ENCODE results near the gene ST6GALNAC6.

ST6GALNAC6 gene

GRCh38 chr9:127931092-127931881 lies 31.9 kb upstream of the ST6GALNAC6 start:
- H3K27me3 ChIP-seq (ENCODE audit: control insufficient read depth in 1 of 2, insufficient read depth in 2 of 2, low read length in 2 of 2), result peaks cover 31 to 38% of the 10 kb centered on the region in 2 donors
- no peaks in the 10 kb centered on the region for H3K9me3 ChIP-seq (ENCODE audit: control insufficient read depth in 2 of 2, low read length in 2 of 2)
- H3K4me3 ChIP-seq (ENCODE audit: low read length in 2 of 2), result peak overlapping the region; percentile 55 to 71
- peaks cover 34% of the 10 kb centered on the region for H3K4me1 ChIP-seq (ENCODE audit: control insufficient read depth, insufficient read depth, low read length)
- peaks cover 0 to 8% of the 10 kb centered on the region in 2 donors for H3K36me3 ChIP-seq (ENCODE audit: control insufficient read depth in 2 of 2, insufficient read depth in 2 of 2, low read length in 2 of 2)
- no peak overlapping the region for H3K9ac ChIP-seq (ENCODE audit: low read length in 2 of 2)
- H3K27ac ChIP-seq (ENCODE audit: low read length), result no peak overlapping the region

GRCh38 chr9:127930231-127931091 lies 31.1 kb upstream of the ST6GALNAC6 start, which contains the start of gene PIP5KL1:
Gene PIP5KL1 (minus strand): TSS chr9:127930777. CDS start chr9:127930752, 25 bp downstream.
- no peak within 1 kb of the TSS for H3K27ac ChIP-seq (ENCODE audit: low read length)
- H3K9me3 ChIP-seq (ENCODE audit: control insufficient read depth in 2 of 2, low read length in 2 of 2), result no peaks in the 10 kb centered on the region
- peaks cover 0 to 3% of the 10 kb centered on the region in 2 donors for H3K36me3 ChIP-seq (ENCODE audit: control insufficient read depth in 2 of 2, insufficient read depth in 2 of 2, low read length in 2 of 2)
- peak within 1 kb of the TSS; percentile 62 to 71 for H3K4me3 ChIP-seq (ENCODE audit: low read length in 2 of 2)
- no peak within 1 kb of the TSS for H3K9ac ChIP-seq (ENCODE audit: low read length in 2 of 2)
- H3K4me1 ChIP-seq (ENCODE audit: control insufficient read depth, insufficient read depth, low read length), result peaks cover 26% of the 10 kb centered on the region
- peaks cover 35 to 45% of the 10 kb centered on the region in 2 donors for H3K27me3 ChIP-seq (ENCODE audit: control insufficient read depth in 1 of 2, insufficient read depth in 2 of 2, low read length in 2 of 2)

GRCh38 chr9:127929625-127929979 lies 30.2 kb upstream of the ST6GALNAC6 start:
- Histone ChIP-seq H3K36me3 (ENCODE audit: control insufficient read depth in 2 of 2, insufficient read depth in 2 of 2, low read length in 2 of 2) (no peaks in the 10 kb centered on the region), H3K27ac (ENCODE audit: low read length) (no peak overlapping the region), H3K27me3 (ENCODE audit: control insufficient read depth in 1 of 2, insufficient read depth in 2 of 2, low read length in 2 of 2) (peaks cover 35 to 47% of the 10 kb centered on the region in 2 donors), H3K4me1 (ENCODE audit: control insufficient read depth, insufficient read depth, low read length) (peaks cover 25% of the 10 kb centered on the region), H3K4me3 (ENCODE audit: low read length in 2 of 2) (no peak overlapping the region), H3K9me3 (ENCODE audit: control insufficient read depth in 2 of 2, low read length in 2 of 2) (no peaks in the 10 kb centered on the region), H3K9ac (ENCODE audit: low read length in 2 of 2) (no peak overlapping the region)

- no peaks in the 10 kb centered on the region for H3K36me3 ChIP-seq (ENCODE audit: control insufficient read depth in 2 of 2, insufficient read depth in 2 of 2, low read length in 2 of 2)
- H3K27me3 ChIP-seq (ENCODE audit: control insufficient read depth in 1 of 2, insufficient read depth in 2 of 2, low read length in 2 of 2), result peaks cover 35 to 47% of the 10 kb centered on the region in 2 donors
- no peak overlapping the region for H3K4me3 ChIP-seq (ENCODE audit: low read length in 2 of 2)
- H3K4me1 ChIP-seq (ENCODE audit: control insufficient read depth, insufficient read depth, low read length), result peaks cover 25% of the 10 kb centered on the region
- no peaks in the 10 kb centered on the region for H3K9me3 ChIP-seq (ENCODE audit: control insufficient read depth in 2 of 2, low read length in 2 of 2)
- no peak overlapping the region for H3K27ac ChIP-seq (ENCODE audit: low read length)
- no peak overlapping the region for H3K9ac ChIP-seq (ENCODE audit: low read length in 2 of 2)
These were observed 29.5 kb upstream of the ST6GALNAC6 start for GRCh38 chr9:127928676-127929624.

GRCh38 chr9:127927988-127928675 lies 28.7 kb upstream of the ST6GALNAC6 start:
- Histone ChIP-seq H3K27ac (ENCODE audit: low read length) (no peak overlapping the region), H3K4me1 (ENCODE audit: control insufficient read depth, insufficient read depth, low read length) (peaks cover 25% of the 10 kb centered on the region), H3K36me3 (ENCODE audit: control insufficient read depth in 2 of 2, insufficient read depth in 2 of 2, low read length in 2 of 2) (no peaks in the 10 kb centered on the region), H3K4me3 (ENCODE audit: low read length in 2 of 2) (no peak overlapping the region), H3K9ac (ENCODE audit: low read length in 2 of 2) (no peak overlapping the region), H3K9me3 (ENCODE audit: control insufficient read depth in 2 of 2, low read length in 2 of 2) (no peaks in the 10 kb centered on the region), H3K27me3 (ENCODE audit: control insufficient read depth in 1 of 2, insufficient read depth in 2 of 2, low read length in 2 of 2) (peaks cover 35 to 47% of the 10 kb centered on the region in 2 donors)

- Histone ChIP-seq H3K36me3 (ENCODE audit: control insufficient read depth in 2 of 2, insufficient read depth in 2 of 2, low read length in 2 of 2) (no peaks in the 10 kb centered on the region), H3K4me1 (ENCODE audit: control insufficient read depth, insufficient read depth, low read length) (peaks cover 25% of the 10 kb centered on the region), H3K4me3 (ENCODE audit: low read length in 2 of 2) (peak overlapping the region in 1 of 2 donors; percentile 8), H3K9ac (ENCODE audit: low read length in 2 of 2) (no peak overlapping the region), H3K27me3 (ENCODE audit: control insufficient read depth in 1 of 2, insufficient read depth in 2 of 2, low read length in 2 of 2) (peaks cover 35 to 47% of the 10 kb centered on the region in 2 donors), H3K27ac (ENCODE audit: low read length) (no peak overlapping the region), H3K9me3 (ENCODE audit: control insufficient read depth in 2 of 2, low read length in 2 of 2) (no peaks in the 10 kb centered on the region)
These were observed 28.0 kb upstream of the ST6GALNAC6 start for GRCh38 chr9:127927201-127927987.

- Histone ChIP-seq H3K9ac (ENCODE audit: low read length in 2 of 2) (no peak overlapping the region), H3K27me3 (ENCODE audit: control insufficient read depth in 1 of 2, insufficient read depth in 2 of 2, low read length in 2 of 2) (peaks cover 38 to 47% of the 10 kb centered on the region in 2 donors), H3K27ac (ENCODE audit: low read length) (no peak overlapping the region), H3K9me3 (ENCODE audit: control insufficient read depth in 2 of 2, low read length in 2 of 2) (no peaks in the 10 kb centered on the region), H3K4me1 (ENCODE audit: control insufficient read depth, insufficient read depth, low read length) (peaks cover 26% of the 10 kb centered on the region), H3K4me3 (ENCODE audit: low read length in 2 of 2) (peak overlapping the region in 1 of 2 donors; percentile 8), H3K36me3 (ENCODE audit: control insufficient read depth in 2 of 2, insufficient read depth in 2 of 2, low read length in 2 of 2) (no peaks in the 10 kb centered on the region)
These were observed 27.4 kb upstream of the ST6GALNAC6 start for GRCh38 chr9:127926906-127927200.

GRCh38 chr9:127925959-127926905 lies 26.8 kb upstream of the ST6GALNAC6 start:
- Histone ChIP-seq H3K9ac (ENCODE audit: low read length in 2 of 2) (no peak overlapping the region), H3K4me1 (ENCODE audit: control insufficient read depth, insufficient read depth, low read length) (peaks cover 31% of the 10 kb centered on the region), H3K9me3 (ENCODE audit: control insufficient read depth in 2 of 2, low read length in 2 of 2) (no peaks in the 10 kb centered on the region), H3K4me3 (ENCODE audit: low read length in 2 of 2) (no peak overlapping the region), H3K27ac (ENCODE audit: low read length) (no peak overlapping the region), H3K36me3 (ENCODE audit: control insufficient read depth in 2 of 2, insufficient read depth in 2 of 2, low read length in 2 of 2) (no peaks in the 10 kb centered on the region), H3K27me3 (ENCODE audit: control insufficient read depth in 1 of 2, insufficient read depth in 2 of 2, low read length in 2 of 2) (peaks cover 38 to 43% of the 10 kb centered on the region in 2 donors)
